H4 (cell line): ENCODE measurements around the gene LCNL1. TPM values are rescaled to one million over a fixed set of nuclear protein-coding genes. Genes with fewer than 3 reads are reported as not detected.

Experiments used
- DNase-seq: peaks from one replicate; pipeline ENCODE4 v3.0.0-alpha.2; 2015; ENCODE audit warnings: low spot score
- total RNA-seq: library from RNA; depleted of rRNA; stranded (reverse); fragments of >200 nt; shearing (Covaris generic); gene quantifications from 2 replicates; pipeline ENCODE4 v1.2.3, GENCODE V29; 2014

Gene LCNL1
- total RNA-seq, 1 experiment from 2014 or later: not detected

DNA sequence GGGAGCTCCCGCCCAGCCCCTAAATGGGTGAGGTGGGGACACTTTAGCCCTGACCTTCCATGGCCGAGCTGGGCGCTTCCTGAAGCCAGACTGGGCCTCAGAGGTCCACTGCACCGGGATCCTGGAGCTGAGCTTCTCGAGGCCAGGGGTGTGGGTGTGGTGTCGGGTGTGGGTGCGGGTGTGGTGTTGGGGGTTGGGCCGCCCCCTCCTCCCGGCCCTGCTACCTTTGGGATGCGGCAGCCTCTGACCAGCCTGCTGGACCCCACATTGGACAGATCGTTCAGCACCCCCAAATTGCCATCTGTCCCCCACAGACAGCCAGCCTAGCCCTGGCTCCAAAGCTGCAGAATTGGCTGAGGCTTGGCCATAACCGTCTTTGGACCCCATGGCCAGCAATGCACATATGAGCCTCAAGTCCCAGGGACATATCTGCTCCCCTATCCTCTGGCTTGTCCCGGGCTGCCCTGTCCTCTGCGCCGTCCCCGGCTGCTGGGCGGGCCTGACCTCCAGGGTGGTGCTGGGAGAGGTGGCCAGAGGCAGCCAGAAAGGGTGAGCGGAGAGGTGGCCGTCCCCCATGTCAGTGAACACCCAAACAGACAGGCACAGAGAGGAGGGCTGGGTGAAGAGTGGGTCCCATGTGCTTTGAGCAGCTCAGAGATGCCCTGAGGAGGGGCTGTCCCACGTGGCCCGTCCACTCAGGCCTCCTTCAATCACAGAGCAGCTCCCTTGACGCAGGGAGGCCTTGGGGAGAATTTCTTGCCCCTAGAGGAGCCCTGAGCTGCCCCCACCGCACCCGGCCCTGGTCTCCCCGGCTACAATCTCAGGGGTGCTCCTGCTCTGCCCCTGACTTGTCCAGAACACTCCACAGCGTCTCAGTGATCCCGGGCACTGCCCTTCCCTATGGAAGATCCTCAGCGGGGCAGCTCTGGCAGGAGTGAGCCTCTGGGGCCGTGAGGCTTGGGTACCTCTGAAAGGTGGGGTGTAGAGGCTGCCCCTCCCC is 8.9 kb upstream of the LCNL1 start:
- no peak for DNase-seq

DNA sequence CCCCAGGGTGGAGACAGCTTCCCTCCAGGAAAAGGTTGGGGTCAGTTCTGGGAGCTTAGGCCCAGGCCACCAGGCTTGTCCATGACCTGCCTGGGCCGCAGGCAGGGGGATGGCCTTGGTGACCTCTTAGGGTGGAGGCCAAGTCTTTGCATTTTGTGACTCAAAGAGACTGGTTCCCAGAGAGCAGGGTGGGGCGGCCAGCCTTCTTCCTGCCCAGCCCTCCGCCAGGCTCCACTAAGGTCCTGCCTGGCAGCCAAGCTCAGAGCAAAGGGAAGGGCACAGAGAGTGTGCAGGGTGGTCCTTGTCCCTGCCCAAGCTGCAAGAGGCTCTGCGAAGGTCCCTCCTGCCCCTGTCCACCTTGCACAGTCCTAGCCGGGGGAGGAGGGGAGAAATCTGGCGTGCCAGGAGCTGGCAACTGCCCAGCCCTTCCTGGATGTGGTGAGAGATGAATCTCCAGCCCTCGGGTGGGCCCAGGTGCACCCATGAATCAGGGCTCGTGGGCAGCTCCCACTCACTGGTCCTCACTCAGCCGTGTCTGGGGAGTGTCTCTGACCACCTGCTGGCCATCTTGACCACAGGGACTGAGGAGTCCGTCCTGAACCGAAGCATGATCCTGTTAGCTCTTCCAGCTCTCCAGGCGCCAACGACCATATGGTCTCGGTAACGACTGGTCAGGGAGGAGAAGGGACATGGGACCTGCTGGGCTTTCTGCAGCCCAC is 7.8 kb upstream of the LCNL1 start:
- no peak for DNase-seq

DNA sequence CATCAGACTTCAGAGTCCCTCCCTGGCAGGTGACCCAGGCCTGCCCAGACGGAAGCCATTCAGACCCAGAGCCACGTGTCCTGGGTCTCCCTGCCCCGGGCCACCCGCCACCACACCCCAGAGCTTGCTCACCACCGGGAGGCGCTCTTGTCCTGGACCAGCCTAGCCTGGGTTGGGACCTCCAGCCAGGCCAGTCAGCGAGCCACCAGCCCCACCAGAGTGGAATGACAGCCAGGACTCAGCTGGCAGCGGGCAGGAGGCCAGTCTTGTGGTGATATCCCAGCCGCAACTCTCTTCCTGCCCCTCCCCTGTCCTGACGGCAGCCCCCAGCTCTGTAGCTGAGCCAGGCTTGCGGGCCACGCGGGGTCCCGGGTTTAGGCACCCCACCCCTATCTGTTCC is 7.1 kb upstream of the LCNL1 start:
- peak; percentile 55 for DNase-seq

DNA sequence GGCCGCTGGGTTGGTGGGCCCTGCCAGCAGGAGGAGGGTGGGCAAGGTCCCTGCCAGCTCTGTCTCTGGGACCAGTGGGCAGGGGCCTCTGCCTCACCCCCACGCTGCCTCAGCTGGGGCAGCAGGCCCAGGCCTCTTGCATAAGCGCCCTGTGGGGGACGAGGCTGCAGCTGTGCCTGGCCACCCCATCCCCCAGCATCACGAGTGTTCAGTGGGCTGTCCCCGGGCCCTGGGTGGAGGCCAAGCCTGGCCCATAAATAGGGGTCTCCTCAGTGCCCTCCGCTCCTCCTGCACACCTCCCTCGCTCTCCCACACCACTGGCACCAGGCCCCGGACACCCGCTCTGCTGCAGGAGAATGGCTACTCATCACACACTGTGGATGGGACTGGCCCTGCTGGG is 5.6 kb upstream of the LCNL1 start, which contains the start of gene PTGDS:
PTGDS (plus strand) TSS at position 282 of the 400 bp plus-strand sequence; CDS start at position 357, 75 bp downstream.
- DNase-seq: no peak

DNA sequence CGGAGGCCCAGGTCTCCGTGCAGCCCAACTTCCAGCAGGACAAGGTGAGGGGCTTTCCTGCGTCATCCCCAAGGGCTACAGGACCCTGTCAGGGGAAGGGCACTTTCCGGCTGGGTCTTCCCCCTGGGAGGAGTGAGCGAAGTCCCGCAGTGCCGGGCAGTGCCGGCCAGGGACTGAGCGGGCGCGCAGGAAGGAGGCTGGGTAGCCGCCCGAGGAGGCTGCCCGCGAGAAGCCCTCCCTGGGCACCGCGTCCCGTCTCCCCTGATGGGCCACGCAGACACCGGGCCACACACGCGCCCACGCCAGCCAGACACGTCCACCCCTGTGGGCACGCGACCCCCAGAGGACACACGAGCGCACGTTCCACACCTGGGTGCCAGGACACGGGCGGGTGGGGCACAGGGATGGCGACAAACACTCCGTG is 5.1 kb upstream of the LCNL1 start:
- no peak for DNase-seq

DNA sequence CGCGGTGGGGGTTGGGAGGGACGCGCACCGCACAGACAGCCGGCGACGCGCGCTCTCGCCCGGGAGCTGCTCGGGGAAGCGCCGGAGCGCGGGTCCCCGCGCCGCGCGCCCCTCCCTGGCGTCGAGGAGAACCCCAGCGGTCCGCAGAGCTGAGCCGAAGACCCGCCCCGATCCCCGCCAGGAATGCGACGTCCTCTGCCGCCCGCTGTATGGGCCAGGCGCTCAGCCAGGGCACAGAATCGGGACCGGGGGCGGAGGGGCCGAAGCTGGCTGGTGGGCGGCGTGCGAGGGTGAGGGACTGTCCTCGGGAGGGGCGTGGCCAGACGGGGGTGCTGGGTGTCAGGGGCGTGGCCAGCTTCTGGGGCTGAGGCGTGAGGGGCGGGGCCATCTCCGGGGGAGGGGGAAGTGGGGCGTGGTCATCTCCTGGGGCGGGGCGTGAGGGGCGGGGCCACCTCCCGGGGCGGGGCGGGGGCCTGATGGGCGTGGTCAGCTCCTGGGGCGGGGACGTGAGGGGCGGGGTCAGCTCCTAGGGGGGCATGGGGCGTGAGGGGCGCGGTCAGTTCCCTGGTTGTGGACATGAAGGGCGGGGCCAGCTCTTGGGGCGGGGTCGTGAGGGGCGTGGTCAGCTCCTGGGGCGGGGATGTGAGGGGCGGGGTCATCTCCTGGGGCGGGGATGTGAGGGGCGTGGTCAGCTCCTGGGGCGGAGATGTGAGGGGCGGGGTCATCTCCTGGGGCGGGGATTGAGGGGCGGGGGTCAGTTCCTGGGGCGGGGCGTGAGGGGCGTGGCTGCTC is 4.5 kb upstream of the LCNL1 start:
- no peak for DNase-seq

DNA sequence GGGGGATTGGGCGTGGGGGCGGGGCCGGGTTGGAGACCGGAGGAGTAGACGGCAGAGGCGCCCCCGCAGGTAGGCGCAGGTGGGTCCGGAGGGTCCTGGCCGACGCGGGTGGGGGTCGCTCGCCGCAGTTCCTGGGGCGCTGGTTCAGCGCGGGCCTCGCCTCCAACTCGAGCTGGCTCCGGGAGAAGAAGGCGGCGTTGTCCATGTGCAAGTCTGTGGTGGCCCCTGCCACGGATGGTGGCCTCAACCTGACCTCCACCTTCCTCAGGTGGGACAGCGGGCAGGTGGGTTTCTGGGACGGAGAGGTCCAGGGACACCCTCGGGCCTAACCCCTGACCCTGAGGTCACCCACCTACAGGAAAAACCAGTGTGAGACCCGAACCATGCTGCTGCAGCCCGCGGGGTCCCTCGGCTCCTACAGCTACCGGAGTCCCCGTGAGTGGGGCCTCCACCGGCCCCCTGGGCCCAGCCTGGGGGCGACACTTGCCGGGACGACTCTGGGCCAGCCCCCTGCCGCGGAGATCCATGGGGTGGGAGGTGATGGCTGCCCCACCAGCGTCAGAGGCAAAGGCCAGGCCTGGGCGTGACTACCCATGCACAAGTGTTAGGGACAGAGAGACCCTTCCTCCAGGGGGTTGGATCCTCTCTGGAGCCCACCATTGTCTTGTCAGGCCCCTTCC is 3.8 kb upstream of the LCNL1 start:
- DNase-seq: no peak

DNA sequence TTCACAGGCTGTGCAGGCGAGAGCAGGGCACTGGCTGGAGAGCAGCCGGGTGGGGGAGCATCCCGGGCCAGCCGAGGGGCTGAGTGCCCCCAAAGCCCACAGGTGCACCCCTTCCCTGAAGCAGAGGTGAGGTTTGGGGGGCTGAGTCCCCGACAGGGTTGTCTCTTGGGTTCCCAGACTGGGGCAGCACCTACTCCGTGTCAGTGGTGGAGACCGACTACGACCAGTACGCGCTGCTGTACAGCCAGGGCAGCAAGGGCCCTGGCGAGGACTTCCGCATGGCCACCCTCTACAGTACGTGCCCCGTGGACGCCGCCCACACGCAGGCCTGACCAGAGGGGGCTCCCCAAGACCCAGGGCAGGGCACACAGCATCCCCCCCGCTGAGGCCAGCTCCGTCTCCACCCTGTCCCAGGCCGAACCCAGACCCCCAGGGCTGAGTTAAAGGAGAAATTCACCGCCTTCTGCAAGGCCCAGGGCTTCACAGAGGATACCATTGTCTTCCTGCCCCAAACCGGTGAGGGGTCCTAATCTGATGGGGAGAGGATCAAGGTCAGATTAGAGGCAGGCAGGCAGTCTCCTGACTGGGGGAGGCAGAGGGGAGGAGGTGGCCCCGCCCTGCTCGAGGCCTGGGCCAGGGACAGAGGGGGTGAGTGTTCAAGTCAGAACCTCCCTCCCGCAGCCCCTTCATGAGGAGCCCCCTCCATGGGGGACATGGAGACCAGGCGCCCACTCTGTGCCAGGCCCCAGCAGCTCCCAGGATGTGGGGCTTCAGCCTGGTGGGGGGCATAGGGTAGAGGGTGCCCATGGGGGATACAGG is 2.8 kb upstream of the LCNL1 start:
- no peak for DNase-seq

DNA sequence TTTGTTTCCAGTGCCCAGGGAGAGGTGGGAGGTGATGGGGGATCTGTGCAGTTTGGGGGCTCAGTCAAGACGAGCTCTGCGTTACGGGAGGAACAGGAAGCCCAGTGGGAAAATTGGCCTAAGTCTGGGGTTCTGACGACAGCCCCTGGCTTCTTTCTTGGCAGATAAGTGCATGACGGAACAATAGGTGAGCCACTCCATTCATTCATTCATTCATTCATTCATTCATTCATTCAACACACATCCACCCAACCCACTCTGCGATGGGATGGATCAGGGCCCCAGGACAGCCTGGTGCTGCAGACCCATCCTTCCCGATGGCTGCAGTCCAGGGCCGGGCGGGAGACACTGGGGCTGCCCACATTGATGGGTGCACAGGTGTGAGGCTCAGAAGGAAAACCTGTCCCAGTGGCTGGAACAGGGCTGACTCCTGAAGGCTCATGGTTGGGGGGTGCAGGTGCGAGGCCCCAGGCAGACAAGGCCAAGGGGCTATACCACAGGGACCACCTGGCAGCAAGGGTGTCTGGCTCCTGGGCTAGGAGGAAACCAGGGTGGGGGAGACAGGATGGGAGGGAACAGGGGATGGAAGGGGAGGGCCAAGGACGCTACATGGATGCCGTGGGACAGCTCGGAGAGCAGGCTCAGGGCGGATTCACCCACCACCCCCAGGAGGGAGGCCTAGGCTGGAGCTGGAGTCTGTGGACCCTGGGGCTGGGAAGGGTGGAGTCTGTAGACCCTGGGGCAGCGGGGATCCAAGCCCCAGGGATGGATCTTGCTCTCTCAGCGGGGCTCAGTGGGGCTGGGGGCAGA is 1.9 kb upstream of the LCNL1 start:
- no peak for DNase-seq

DNA sequence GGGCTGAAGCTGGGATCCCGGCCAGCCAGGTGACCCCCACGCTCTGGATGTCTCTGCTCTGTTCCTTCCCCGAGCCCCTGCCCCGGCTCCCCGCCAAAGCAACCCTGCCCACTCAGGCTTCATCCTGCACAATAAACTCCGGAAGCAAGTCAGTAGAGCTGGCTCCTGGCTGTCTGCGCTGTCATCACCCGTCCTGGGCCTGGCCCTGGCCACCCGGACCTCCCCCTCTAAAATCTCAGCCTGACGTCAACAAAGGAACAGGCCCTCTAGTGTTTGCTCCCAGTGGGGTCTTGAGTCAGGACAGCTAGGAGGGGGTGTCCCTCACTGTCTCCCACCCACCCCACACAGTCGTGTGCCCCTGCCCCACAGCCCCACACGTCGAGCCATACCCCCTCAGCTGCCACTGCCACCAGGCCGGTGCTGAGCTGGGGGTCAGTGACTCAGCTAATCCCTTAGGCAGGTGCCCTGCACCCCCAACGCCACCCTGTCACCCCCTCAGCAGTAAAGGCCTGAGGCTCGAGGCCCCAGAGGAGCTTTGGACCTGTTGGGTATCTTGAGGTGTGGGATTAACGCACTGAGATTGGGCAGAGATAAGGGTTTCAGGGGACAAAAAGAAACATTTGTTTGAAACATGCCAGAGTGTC is 1.1 kb upstream of the LCNL1 start:
- DNase-seq: no peak

DNA sequence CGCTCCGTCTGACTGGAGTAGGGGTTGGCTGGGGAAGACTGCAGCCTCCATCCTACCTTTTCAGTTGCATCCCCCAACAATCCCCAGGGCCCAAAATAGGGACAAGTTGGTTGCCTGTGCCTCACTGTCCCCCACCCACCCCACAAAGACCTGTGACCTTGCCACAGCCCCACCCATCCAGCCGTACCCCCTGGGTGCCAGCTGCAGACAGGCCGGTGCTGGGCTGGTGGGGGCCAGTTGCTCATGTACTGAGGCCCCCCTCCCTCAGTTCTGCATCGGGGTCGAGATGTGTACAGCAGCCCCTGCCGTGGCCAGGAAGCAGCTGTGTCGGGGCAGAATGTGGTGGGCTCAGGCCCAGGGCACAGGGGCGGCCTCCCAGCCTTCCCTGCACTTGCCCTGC is 374 bp downstream of the LCNL1 start:
- DNase-seq: no peak

DNA sequence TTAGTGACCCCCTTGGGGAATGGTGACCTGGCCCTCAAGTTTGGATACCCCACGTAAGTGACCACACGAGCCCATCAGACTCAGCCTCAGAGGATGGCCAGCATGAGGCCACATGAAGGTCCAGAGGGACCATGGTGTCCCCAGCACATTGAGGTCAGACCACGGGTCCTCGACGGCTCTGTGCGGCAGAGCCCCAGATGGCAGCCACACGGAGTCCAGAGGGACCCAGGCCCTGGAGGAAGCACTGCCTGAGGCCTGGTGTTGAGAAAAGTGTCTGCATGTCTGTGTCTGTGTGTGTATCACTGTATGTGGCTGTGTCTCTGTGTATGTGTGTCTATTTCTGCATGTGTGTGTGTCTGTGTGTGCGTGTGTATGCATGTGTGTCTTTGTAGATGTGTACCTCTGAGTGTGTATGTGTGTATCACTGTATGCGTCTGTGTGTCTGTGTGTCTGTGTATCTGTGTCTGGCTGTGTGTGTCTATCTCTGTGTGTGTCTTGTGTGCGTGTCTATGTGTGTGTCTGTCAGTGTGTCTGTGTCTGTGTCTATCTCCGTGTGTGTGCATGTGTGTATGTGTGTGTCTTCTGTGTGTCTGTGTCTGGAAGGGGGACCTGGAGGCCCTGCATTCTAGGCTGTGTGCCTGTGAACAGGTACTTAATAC is 992 bp downstream of the LCNL1 start:
- no peak for DNase-seq

DNA sequence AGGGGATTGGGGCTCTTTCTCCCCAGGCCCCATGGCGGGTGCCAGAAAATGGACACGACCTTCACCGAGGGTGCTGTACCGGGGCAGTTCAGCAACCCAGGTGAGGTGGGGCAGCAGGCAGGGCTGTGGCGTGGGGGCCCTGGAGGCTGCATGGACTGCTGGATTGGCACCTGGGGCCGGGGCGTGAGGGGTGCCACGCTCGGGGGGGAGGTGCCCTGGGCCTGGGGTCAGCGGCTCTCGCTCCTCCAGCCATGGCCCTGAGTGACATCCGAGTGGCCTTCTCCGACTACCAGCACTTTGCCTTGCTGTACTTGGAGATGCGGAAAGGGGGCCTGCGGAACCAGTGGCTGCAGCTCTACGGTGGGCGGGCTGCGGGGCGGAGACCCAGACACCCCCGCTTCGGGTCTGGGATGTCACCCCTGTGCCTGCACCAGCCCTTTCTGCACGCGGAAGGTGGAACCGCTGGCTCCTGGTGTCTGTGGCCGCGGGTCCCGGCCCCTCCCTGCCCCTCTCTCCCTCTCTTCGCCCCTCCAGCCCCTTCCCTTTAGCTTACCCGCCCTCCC is 1.8 kb downstream of the LCNL1 start:
- DNase-seq: no peak

DNA sequence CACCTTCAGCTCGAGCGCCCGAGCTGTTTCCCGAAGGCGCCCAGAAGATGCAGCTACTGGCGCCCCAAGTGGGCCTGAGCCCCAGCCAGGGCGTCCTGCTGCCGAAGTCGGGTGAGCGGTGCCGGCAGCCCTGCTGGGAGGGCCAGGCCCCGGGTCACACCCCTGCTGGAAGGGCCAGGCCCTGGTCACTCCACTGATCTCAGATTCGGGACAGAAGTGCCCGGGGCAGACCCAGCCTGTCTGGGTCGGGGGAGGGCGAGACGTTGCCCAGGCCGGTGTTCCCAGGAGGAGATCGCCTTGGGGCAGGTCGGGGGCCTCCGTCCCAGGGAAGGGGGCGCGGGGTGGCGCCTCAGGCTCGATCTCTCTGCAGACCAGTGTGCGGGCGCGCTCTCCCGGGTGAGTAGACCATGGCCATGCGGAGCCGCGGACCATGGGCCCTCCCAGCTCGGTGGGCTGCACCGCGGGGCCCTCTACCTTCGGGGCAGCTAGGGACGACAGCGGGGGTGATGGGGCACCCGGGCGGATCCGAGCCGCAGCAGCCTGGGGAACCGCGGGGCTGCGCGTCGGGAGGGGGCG is 2.3 kb downstream of the LCNL1 start:
- no peak for DNase-seq

DNA sequence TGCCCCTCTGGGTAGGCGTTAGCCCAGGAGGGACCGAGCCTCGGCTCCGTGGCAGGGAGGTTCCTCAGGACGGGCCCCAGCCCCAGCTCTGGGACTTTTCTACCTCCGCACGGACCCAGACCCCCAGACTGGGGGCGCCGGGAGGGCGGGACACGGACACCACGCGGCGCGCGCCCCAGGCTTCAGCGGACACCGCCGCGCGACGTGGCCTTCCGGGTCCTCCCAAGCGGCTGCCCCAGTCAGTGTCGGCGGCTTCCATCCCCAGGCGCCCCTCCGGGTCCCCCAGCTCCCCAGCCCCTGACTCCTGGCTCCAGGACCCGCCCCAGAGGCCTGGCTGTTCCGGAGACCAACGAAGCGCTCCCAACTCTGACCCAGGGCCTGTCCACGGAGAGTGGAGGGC is 3.1 kb downstream of the LCNL1 start:
- DNase-seq: no peak

DNA sequence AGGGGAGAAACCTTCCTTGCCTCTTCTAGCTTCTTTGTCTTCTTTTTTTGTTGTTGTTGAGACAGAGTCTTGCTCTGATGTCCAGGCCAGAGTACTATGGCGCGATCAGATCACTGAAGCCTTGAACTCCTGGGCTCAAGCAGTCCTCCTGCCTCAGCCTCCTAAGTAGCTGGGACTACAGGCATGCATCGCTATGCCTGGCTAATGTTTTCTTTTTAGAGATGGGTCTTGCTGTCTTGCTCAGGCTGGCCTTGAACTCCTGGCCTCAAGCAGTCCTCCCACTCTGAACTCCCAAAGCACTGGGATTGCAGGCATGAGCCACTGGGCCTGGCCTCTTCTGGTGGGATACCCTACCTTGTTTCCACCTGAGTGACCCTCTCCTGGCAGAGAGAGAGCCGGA is 6.1 kb downstream of the LCNL1 start:
- DNase-seq: no peak

DNA sequence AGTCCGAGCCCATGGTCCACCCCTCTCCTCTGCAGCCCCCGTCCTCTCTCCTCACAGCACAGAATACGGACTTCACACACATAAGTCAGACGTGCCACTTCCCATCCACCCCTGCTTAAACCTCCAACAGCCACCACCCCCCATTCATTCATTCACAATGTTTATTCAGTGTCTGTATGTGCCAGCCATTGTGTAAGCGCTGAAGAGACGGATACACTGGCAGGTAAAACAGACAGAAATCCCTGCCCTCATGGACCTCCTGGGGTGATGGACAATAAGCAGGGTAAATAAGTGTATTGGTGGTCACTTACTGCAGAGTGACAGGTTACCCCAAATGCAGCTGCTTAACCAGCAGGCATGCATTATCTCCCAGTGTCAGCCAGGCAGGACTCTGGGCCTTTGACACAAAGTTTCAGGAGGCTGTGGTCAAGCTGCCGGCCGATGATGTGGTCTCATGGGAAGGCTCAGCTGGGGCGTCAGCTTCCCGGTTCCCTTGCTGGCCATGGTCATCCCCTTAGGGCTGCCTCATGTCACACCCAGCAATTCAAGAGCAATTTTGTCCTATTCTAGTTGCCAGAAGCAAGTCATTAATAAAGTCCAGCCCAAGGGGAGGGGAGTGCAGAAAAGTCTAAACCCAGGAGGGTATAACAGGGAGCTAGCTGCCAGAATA is 7.6 kb downstream of the LCNL1 start:
- no peak for DNase-seq
